Right atrium auricular region (tissue), 2 donors: ENCODE data around the gene SLC25A25. TPM values are rescaled to one million over a fixed set of nuclear protein-coding genes. Genes with fewer than 3 reads are reported as not detected.
"Not testable (repeated sequence)": the region's sequence is repeated elsewhere in the genome, so short reads cannot be mapped to it uniquely, and the experiment has no call there.

Experiments
- DNase-seq: peaks from one replicate; pipeline ENCODE4 v3.0.0-alpha.2; 2019; ENCODE audit warnings: low spot score
- H3K27ac ChIP-seq, 2 donors: fragments of 200-600 bp; sonication (generic); 1 replicate in 1 of 2; 2 replicates in 1 of 2; pipeline ENCODE4 v1.5.1; 2016 to 2019
- H3K27me3 ChIP-seq, 2 donors: fragments of 200-600 bp; sonication (generic); one replicate each; pipeline versions ENCODE4 v1.5.1 to v1.6.0; 2017 to 2019
- H3K36me3 ChIP-seq: fragments of 200-600 bp; sonication (generic); one replicate; pipeline ENCODE4 v1.5.1; 2016
- H3K4me1 ChIP-seq, 2 donors: fragments of 200-600 bp; sonication (generic); one replicate each; pipeline versions ENCODE4 v1.5.1 to v1.6.0; 2017 to 2019
- H3K4me3 ChIP-seq, 2 donors: fragments of 200-600 bp; sonication (generic); 1 replicate in 1 of 2; 2 replicates in 1 of 2; pipeline ENCODE4 v1.5.1; 2017 to 2019; ENCODE audit warnings: mild to moderate bottlenecking in 1 of 2, moderate library complexity in 1 of 2
- H3K9me3 ChIP-seq, 2 donors: fragments of 200-600 bp; sonication (generic); one replicate each; pipeline ENCODE4 v1.5.1; 2019
- CTCF ChIP-seq, 2 donors: fragments of 200-600 bp; sonication (generic); IDR thresholded peaks; one replicate each; pipeline ENCODE4 v1.5.1; 2019; ENCODE audit warnings: antibody characterized with exemption in 2 of 2
- total RNA-seq, 2 donors: library from RNA; depleted of rRNA; stranded (reverse); fragments of >200 nt; gene quantifications; one replicate each; pipeline ENCODE4 v1.1.0, GENCODE V29; 2016

Gene SLC25A25
- total RNA-seq, 2 donors from 2014 or later, result 8.2 to 11.8 TPM

- Histone ChIP-seq H3K4me1 (peaks cover 0 to 44% of the 10 kb centered on the region in 2 donors), H3K4me3 (no peak overlapping the region), H3K27me3 (no peaks in the 10 kb centered on the region), H3K9me3 (no peaks in the 10 kb centered on the region), H3K27ac (peak overlapping the region in 1 of 2 donors; percentile 60), H3K36me3 (peaks cover 71% of the 10 kb centered on the region)
- TF ChIP-seq CTCF (IDR thresholded peaks at IDR 0.05), result no peak
- DNase-seq, result no peak
Observed at GRCh38 chr9:128106181-128106939, 38.3 kb downstream of the SLC25A25 start.

DNA sequence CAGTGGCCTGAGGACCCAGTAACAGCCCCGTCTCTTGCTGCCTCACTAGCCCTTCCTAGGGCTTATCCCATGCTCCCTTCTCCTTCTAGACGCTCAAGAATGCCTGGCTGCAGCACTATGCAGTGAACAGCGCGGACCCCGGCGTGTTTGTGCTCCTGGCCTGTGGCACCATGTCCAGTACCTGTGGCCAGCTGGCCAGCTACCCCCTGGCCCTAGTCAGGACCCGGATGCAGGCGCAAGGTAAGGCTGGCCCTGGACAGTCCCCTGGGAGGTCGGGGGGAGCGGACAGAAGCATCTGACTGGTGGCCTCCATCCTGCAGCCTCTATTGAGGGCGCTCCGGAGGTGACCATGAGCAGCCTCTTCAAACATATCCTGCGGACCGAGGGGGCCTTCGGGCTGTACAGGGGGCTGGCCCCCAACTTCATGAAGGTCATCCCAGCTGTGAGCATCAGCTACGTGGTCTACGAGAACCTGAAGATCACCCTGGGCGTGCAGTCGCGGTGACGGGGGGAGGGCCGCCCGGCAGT lies 39.0 kb downstream of the SLC25A25 start:
- Histone ChIP-seq H3K9me3 (no peaks in the 10 kb centered on the region), H3K4me1 (peaks cover 0 to 38% of the 10 kb centered on the region in 2 donors), H3K36me3 (peaks cover 65% of the 10 kb centered on the region), H3K27ac (peak overlapping the region in 1 of 2 donors; percentile 60), H3K4me3 (no peak overlapping the region), H3K27me3 (no peaks in the 10 kb centered on the region)
- DNase-seq, result no peak
- TF ChIP-seq CTCF (IDR thresholded peaks at IDR 0.05), result no peak

GRCh38 chr9:128107468-128108268 lies 39.6 kb downstream of the SLC25A25 start:
- Histone ChIP-seq H3K4me3 (no peak overlapping the region), H3K36me3 (peaks cover 58% of the 10 kb centered on the region), H3K4me1 (peaks cover 0 to 31% of the 10 kb centered on the region in 2 donors), H3K9me3 (no peaks in the 10 kb centered on the region), H3K27ac (peak overlapping the region; percentile 60 to 64), H3K27me3 (no peaks in the 10 kb centered on the region)
- TF ChIP-seq CTCF (IDR thresholded peaks at IDR 0.05), result no peak
- DNase-seq, result no peak

- Histone ChIP-seq H3K4me1 (peaks cover 0 to 25% of the 10 kb centered on the region in 2 donors), H3K27me3 (no peaks in the 10 kb centered on the region), H3K27ac (peak overlapping the region; percentile 60 to 64), H3K9me3 (no peaks in the 10 kb centered on the region), H3K36me3 (peaks cover 50% of the 10 kb centered on the region), H3K4me3 (no peak overlapping the region)
- TF ChIP-seq CTCF (IDR thresholded peaks at IDR 0.05), result no peak
- no peak for DNase-seq
Observed at GRCh38 chr9:128108269-128109049, 40.4 kb downstream of the SLC25A25 start.

- Histone ChIP-seq H3K4me3 (no peak overlapping the region), H3K27me3 (no peaks in the 10 kb centered on the region), H3K9me3 (no peaks in the 10 kb centered on the region), H3K27ac (peak overlapping the region; percentile 63 to 64), H3K36me3 (peaks cover 50% of the 10 kb centered on the region), H3K4me1 (peaks cover 0 to 18% of the 10 kb centered on the region in 2 donors)
- DNase-seq, result no peak
- TF ChIP-seq CTCF (IDR thresholded peaks at IDR 0.05), result no peak
Observed at GRCh38 chr9:128109050-128109709, 41.1 kb downstream of the SLC25A25 start.

DNA sequence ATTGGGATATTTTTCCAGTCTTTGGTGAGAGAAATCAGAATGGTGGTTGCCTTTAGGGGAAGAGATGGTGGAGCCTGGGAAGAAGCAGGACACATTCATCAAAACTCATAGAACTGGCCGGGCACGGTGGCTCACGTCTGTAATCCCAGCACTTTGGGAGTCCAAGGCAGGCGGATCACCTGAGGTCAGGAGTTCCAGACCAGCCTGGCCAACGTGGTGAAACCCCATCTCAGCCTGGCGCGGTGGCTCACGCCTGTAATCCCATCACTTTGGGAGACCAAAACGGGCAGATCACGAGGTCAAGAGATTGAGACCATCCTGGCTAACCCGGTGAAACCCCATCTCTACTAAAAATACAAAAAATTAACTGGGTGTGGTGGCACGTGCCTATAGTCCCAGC lies 43.7 kb downstream of the SLC25A25 start:
- H3K27me3 ChIP-seq, H3K27ac ChIP-seq, H3K4me3 ChIP-seq, DNase-seq, H3K9me3 ChIP-seq: not testable (repeated sequence)
- Histone ChIP-seq H3K4me1 (peaks cover 0 to 14% of the 10 kb centered on the region in 2 donors), H3K36me3 (peaks cover 39% of the 10 kb centered on the region)
